ENCODE measurements around the gene SMAD5.

SMAD5 gene

GRCh38 chr5:136108766-136109165 is 23.9 kb upstream of the SMAD5 start:
- no peaks in the 10 kb centered on the region for H3K36me3 ChIP-seq (ENCODE audit: insufficient read depth, low read length)
- no peaks in the 10 kb centered on the region for H3K9me3 ChIP-seq (ENCODE audit: low read depth, low read length)
- no peak overlapping the region for H3K4me3 ChIP-seq
- no peak for TF ChIP-seq POLR2AphosphoS5 (IDR thresholded peaks at IDR 0.05; ENCODE audit: borderline replicate concordance, low read depth, low read length)
- TF ChIP-seq FOXP2 (optimal IDR thresholded peaks at IDR 0.05; ENCODE audit: control extremely low read depth, extremely low read length, insufficient read depth), result no peak
- no peak for TF ChIP-seq EZH2 (IDR thresholded peaks at IDR 0.05)
- no peak overlapping the region for H3K9ac ChIP-seq (ENCODE audit: insufficient read length)
- DNase-seq (ENCODE audit: low read depth, low spot score), result no peak
- no peak overlapping the region for H3K27ac ChIP-seq

GRCh38 chr5:136109453-136110135 is 23.1 kb upstream of the SMAD5 start:
- no peak for DNase-seq (ENCODE audit: low read depth, low spot score)
- H3K27ac ChIP-seq, result no peak overlapping the region
- no peak overlapping the region for H3K4me3 ChIP-seq
- no peak for TF ChIP-seq EZH2 (IDR thresholded peaks at IDR 0.05)
- TF ChIP-seq FOXP2 (optimal IDR thresholded peaks at IDR 0.05; ENCODE audit: control extremely low read depth, extremely low read length, insufficient read depth), result no peak
- TF ChIP-seq POLR2AphosphoS5 (IDR thresholded peaks at IDR 0.05; ENCODE audit: borderline replicate concordance, low read depth, low read length), result no peak
- no peaks in the 10 kb centered on the region for H3K9me3 ChIP-seq (ENCODE audit: low read depth, low read length)
- no peaks in the 10 kb centered on the region for H3K36me3 ChIP-seq (ENCODE audit: insufficient read depth, low read length)
- H3K9ac ChIP-seq (ENCODE audit: insufficient read length), result no peak overlapping the region

DNA sequence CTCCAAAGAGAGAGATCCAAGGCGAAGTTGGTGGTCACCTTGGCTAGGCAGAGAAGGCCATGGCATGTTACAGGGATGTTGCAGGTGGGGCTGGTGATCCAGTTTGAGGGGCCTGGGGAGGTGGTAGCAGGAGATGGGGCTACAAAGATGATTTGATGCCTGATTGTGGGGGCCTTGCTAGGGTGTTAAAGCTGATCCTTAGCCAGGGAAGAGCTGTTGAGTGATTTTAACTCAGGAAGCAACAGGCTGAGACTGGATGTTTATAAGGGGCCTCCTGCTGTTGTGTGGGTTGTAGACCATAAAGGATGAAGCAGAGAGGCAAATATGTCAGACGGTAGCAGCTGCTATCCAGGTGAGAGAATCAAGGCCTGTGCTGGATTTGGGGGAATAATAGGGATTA is 19.0 kb upstream of the SMAD5 start:
- Histone ChIP-seq H3K9me3 (ENCODE audit: low read depth, low read length) (no peaks in the 10 kb centered on the region), H3K4me3 (no peak overlapping the region), H3K9ac (ENCODE audit: insufficient read length) (no peak overlapping the region), H3K27ac (no peak overlapping the region), H3K36me3 (ENCODE audit: insufficient read depth, low read length) (no peaks in the 10 kb centered on the region)
- no peak for TF ChIP-seq FOXP2 (optimal IDR thresholded peaks at IDR 0.05; ENCODE audit: control extremely low read depth, extremely low read length, insufficient read depth)
- TF ChIP-seq POLR2AphosphoS5 (IDR thresholded peaks at IDR 0.05; ENCODE audit: borderline replicate concordance, low read depth, low read length), result no peak
- TF ChIP-seq EZH2 (IDR thresholded peaks at IDR 0.05), result no peak
- DNase-seq (ENCODE audit: low read depth, low spot score), result no peak

DNA sequence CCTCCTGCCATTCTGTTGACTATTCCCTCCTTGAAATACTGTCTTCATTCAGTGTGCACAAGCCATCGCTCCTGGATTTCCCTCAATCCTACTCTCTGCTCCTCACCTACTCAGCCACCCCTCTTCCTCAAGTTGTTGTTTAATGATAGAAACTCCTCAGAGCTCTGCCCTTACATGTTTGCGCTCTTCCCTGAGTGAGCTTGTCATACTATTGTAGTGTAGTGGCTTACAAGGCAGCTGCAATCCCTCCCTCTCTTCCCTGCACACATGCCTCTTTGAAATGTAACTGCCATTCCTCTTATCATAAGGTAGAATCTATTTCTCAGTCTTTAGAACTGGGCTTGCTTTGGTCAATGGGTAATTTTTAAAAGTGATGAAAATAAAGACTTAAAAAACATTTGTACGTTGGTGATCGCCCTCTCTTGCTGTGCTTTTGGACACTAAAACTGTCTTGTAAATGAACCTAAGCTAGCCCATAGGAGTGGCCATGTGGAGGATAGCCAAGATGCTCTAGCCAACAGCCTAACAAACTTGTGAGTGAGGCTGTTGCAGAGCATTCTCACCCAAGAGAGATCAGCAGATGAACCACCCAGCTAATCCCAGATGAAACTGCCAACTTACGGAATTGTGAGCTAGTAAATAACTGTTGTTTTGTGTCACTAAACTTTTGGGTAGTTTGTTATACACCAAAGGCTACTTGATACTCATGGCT is 18.1 kb upstream of the SMAD5 start:
- no peak overlapping the region for H3K27ac ChIP-seq
- H3K9ac ChIP-seq (ENCODE audit: insufficient read length), result no peak overlapping the region
- no peaks in the 10 kb centered on the region for H3K9me3 ChIP-seq (ENCODE audit: low read depth, low read length)
- no peak overlapping the region for H3K4me3 ChIP-seq
- H3K36me3 ChIP-seq (ENCODE audit: insufficient read depth, low read length), result no peaks in the 10 kb centered on the region
- DNase-seq (ENCODE audit: low read depth, low spot score), result no peak
- no peak for TF ChIP-seq POLR2AphosphoS5 (IDR thresholded peaks at IDR 0.05; ENCODE audit: borderline replicate concordance, low read depth, low read length)
- TF ChIP-seq FOXP2 (optimal IDR thresholded peaks at IDR 0.05; ENCODE audit: control extremely low read depth, extremely low read length, insufficient read depth), result no peak
- TF ChIP-seq EZH2 (IDR thresholded peaks at IDR 0.05), result no peak

GRCh38 chr5:136115183-136115865 is 17.3 kb upstream of the SMAD5 start:
- Histone ChIP-seq H3K4me3 (no peak overlapping the region), H3K27ac (no peak overlapping the region), H3K9me3 (ENCODE audit: low read depth, low read length) (no peaks in the 10 kb centered on the region), H3K36me3 (ENCODE audit: insufficient read depth, low read length) (no peaks in the 10 kb centered on the region), H3K9ac (ENCODE audit: insufficient read length) (no peak overlapping the region)
- no peak for DNase-seq (ENCODE audit: low read depth, low spot score)
- no peak for TF ChIP-seq FOXP2 (optimal IDR thresholded peaks at IDR 0.05; ENCODE audit: control extremely low read depth, extremely low read length, insufficient read depth)
- no peak for TF ChIP-seq POLR2AphosphoS5 (IDR thresholded peaks at IDR 0.05; ENCODE audit: borderline replicate concordance, low read depth, low read length)
- no peak for TF ChIP-seq EZH2 (IDR thresholded peaks at IDR 0.05)

DNA sequence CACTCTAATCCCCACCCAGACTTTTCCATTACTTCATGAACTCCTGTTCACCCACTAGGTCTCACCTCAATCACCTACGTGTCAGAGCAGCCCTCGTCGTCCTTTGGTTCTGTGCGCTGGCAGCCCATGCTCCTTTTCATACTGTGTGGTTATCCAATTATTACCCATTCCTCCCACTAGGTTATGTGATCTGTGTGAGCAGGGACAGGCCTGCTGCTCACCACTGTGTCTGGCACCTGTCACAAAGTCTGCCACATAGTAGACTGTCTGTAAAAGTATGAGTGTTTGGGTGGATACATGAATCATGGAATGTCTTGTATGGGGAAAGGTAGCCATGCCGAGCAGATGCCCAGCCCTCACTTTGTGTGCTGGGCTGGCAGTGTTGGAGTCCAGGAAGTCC is 12.1 kb upstream of the SMAD5 start:
- TF ChIP-seq FOXP2 (optimal IDR thresholded peaks at IDR 0.05; ENCODE audit: control extremely low read depth, extremely low read length, insufficient read depth), result no peak
- TF ChIP-seq POLR2AphosphoS5 (IDR thresholded peaks at IDR 0.05; ENCODE audit: borderline replicate concordance, low read depth, low read length), result no peak
- no peak for TF ChIP-seq EZH2 (IDR thresholded peaks at IDR 0.05)

DNA sequence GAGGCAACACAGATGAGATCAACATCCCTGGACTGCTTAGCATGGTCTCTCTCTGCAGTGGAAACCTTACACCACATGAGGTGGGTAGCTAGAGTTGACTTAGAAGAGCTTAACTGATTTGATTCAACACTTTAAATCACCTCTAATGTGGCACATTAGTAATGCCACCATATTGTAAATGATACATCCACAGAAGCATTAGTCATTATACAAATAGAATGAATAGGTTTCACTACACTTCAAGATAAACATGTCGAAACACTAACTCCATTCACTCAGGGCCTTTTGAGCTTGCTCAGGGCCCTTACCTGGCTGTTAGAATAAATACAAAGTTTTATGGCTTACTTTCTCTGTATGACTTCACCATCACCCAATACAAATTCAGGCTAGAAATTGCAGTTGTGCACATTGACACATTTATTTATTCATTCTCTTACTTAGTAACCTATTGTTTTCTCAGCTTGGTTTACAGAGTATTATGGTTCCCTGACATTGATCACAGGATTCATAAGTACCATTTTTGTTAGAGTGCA is 9.3 kb upstream of the SMAD5 start:
- H3K36me3 ChIP-seq (ENCODE audit: insufficient read depth, low read length), result no peaks in the 10 kb centered on the region
- H3K9me3 ChIP-seq (ENCODE audit: low read depth, low read length), result no peaks in the 10 kb centered on the region
- H3K9ac ChIP-seq (ENCODE audit: insufficient read length), result no peak overlapping the region
- H3K4me3 ChIP-seq, result no peak overlapping the region
- TF ChIP-seq POLR2AphosphoS5 (IDR thresholded peaks at IDR 0.05; ENCODE audit: borderline replicate concordance, low read depth, low read length) (no peak), FOXP2 (optimal IDR thresholded peaks at IDR 0.05; ENCODE audit: control extremely low read depth, extremely low read length, insufficient read depth) (no peak), EZH2 (IDR thresholded peaks at IDR 0.05) (no peak)
- no peak for DNase-seq (ENCODE audit: low read depth, low spot score)
- no peak overlapping the region for H3K27ac ChIP-seq

More for the DNA sequence above, 12.1 kb upstream of the SMAD5 start:
- DNase-seq (ENCODE audit: low read depth, low spot score), result no peak
- no peak overlapping the region for H3K4me3 ChIP-seq
- H3K27ac ChIP-seq, result no peak overlapping the region
- no peaks in the 10 kb centered on the region for H3K9me3 ChIP-seq (ENCODE audit: low read depth, low read length)
- no peaks in the 10 kb centered on the region for H3K36me3 ChIP-seq (ENCODE audit: insufficient read depth, low read length)
- H3K9ac ChIP-seq (ENCODE audit: insufficient read length), result no peak overlapping the region

DNA sequence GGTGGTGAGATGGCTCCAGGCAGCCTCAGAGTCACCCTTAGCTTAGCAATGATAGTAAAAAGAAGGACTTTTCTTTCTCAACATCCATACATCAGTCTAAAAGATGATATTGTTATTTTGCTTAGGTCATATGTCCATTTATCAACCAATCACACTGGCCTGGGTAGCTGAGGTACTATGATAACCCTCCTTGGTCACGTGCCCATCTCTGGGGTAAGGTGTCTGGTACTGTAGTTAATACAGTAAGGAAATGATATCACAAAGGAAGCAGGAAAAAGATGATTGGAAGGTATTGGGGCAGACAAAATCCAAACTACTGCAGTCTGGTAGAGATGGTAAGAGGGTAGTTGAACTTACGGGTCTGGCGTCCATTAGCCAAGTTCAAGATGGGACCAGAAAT is 5.1 kb upstream of the SMAD5 start:
- Histone ChIP-seq H3K9me3 (ENCODE audit: low read depth, low read length) (no peaks in the 10 kb centered on the region), H3K36me3 (ENCODE audit: insufficient read depth, low read length) (no peaks in the 10 kb centered on the region), H3K27ac (no peak overlapping the region), H3K4me3 (no peak overlapping the region), H3K9ac (ENCODE audit: insufficient read length) (no peak overlapping the region)
- DNase-seq (ENCODE audit: low read depth, low spot score), result no peak
- no peak for TF ChIP-seq FOXP2 (optimal IDR thresholded peaks at IDR 0.05; ENCODE audit: control extremely low read depth, extremely low read length, insufficient read depth)
- TF ChIP-seq POLR2AphosphoS5 (IDR thresholded peaks at IDR 0.05; ENCODE audit: borderline replicate concordance, low read depth, low read length), result no peak
- TF ChIP-seq EZH2 (IDR thresholded peaks at IDR 0.05), result no peak
